ENCODE measurements around the gene CNTNAP2.

Gene CNTNAP2

DNA sequence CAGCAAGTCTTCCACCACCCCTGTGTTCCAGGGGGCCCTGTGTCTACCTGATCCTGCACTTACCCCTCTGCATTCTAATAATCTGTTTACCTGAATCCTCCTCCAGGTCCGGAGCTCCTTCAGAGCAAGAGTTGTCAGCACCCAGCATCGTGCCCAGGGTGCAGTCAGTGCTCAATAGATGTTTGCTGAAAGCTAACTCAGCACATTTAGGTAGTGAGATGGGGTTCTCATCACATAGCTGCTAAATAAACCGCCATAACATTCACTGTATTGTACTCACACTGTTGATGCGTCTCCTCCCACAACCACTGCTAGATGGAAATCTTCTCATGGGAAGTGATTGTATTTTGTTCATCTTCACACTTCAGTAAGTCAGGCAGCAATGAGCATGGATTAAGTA, 2097.5 kb downstream of the CNTNAP2 start:
- no peak overlapping the region for H3K27ac ChIP-seq
- TF ChIP-seq, protein P1, sequence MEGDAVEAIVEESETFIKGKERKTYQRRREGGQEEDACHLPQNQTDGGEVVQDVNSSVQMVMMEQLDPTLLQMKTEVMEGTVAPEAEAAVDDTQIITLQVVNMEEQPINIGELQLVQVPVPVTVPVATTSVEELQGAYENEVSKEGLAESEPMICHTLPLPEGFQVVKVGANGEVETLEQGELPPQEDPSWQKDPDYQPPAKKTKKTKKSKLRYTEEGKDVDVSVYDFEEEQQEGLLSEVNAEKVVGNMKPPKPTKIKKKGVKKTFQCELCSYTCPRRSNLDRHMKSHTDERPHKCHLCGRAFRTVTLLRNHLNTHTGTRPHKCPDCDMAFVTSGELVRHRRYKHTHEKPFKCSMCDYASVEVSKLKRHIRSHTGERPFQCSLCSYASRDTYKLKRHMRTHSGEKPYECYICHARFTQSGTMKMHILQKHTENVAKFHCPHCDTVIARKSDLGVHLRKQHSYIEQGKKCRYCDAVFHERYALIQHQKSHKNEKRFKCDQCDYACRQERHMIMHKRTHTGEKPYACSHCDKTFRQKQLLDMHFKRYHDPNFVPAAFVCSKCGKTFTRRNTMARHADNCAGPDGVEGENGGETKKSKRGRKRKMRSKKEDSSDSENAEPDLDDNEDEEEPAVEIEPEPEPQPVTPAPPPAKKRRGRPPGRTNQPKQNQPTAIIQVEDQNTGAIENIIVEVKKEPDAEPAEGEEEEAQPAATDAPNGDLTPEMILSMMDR (conservative IDR thresholded peaks at IDR 0.05), result no peak
- TF ChIP-seq ZFX (IDR thresholded peaks at IDR 0.05), result no peak

GRCh38 chr7:148218603-148219002, 2102.0 kb downstream of the CNTNAP2 start:
- TF ChIP-seq, protein P1 (conservative IDR thresholded peaks at IDR 0.05), result no peak
- TF ChIP-seq ZFX (IDR thresholded peaks at IDR 0.05), result no peak
- no peak overlapping the region for H3K27ac ChIP-seq

- TF ChIP-seq, protein P1 (conservative IDR thresholded peaks at IDR 0.05), result no peak
- TF ChIP-seq ZFX (IDR thresholded peaks at IDR 0.05), result no peak
- H3K27ac ChIP-seq, result no peak overlapping the region
Measured at GRCh38 chr7:148222721-148223120, 2106.1 kb downstream of the CNTNAP2 start.

DNA sequence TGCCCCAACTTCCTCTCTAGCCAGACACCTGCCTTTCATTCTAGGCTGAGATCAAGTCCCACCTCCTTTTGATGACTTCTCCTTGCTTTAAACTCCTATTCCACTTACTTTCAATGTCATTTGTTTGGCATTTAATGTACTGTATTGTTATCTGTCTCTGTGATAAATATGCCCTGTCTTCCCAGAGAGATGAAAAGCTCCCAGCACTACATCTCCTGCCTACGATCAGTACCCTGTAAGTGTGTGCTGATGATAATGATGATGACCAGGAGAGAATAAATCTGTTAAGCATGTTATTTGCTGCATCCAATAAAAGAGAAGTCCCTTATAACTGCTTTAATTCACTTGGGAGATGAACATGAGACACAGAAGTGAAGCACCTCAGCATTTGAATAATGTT, 2106.6 kb downstream of the CNTNAP2 start:
- TF ChIP-seq ZFX (IDR thresholded peaks at IDR 0.05), result no peak
- TF ChIP-seq, protein P1 (conservative IDR thresholded peaks at IDR 0.05), result no peak
- H3K27ac ChIP-seq, result no peak overlapping the region

GRCh38 chr7:148223738-148224137, 2107.1 kb downstream of the CNTNAP2 start:
- H3K27ac ChIP-seq, result no peak overlapping the region
- TF ChIP-seq, protein P1 (conservative IDR thresholded peaks at IDR 0.05), result no peak
- TF ChIP-seq ZFX (IDR thresholded peaks at IDR 0.05), result no peak

GRCh38 chr7:148230296-148230695, 2113.7 kb downstream of the CNTNAP2 start:
- no peak overlapping the region for H3K27ac ChIP-seq
- no peak for TF ChIP-seq ZFX (IDR thresholded peaks at IDR 0.05)
- TF ChIP-seq, protein P1 (conservative IDR thresholded peaks at IDR 0.05), result no peak

DNA sequence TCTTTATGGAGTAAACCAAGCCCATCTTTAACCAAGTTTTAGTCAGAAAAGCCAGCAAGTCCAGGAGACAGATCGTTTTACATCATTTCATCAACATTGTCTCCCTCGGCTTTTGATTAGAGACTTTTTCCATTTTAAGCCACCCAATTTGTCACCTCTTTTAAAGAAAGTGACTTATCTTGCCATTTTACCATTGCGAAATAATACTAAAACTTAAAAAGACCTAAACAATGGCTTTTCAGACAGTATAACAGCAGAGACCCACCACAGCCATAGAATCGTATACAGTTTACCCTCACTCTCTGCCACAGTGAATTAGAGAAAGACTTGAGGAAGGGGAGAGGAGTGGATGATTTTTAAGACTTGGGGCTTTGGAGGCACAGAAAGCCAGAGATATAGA, 2114.3 kb downstream of the CNTNAP2 start:
- H3K27ac ChIP-seq, result no peak overlapping the region
- TF ChIP-seq ZFX (IDR thresholded peaks at IDR 0.05), result no peak
- TF ChIP-seq, protein P1 (conservative IDR thresholded peaks at IDR 0.05), result no peak

All from C4-2B (cell line).